ENCODE measurements around the gene MRPS18B.
"Not testable (repeated sequence)": the region's sequence is repeated elsewhere in the genome, so short reads cannot be mapped to it uniquely, and the experiment has no call there.

MRPS18B gene

GRCh38 chr6:30597315-30598144 lies 20.1 kb upstream of the MRPS18B start:
- not testable (repeated sequence) for H3K4me3 ChIP-seq; DNase-seq (ENCODE audit: low spot score)
- TF ChIP-seq, protein P1, sequence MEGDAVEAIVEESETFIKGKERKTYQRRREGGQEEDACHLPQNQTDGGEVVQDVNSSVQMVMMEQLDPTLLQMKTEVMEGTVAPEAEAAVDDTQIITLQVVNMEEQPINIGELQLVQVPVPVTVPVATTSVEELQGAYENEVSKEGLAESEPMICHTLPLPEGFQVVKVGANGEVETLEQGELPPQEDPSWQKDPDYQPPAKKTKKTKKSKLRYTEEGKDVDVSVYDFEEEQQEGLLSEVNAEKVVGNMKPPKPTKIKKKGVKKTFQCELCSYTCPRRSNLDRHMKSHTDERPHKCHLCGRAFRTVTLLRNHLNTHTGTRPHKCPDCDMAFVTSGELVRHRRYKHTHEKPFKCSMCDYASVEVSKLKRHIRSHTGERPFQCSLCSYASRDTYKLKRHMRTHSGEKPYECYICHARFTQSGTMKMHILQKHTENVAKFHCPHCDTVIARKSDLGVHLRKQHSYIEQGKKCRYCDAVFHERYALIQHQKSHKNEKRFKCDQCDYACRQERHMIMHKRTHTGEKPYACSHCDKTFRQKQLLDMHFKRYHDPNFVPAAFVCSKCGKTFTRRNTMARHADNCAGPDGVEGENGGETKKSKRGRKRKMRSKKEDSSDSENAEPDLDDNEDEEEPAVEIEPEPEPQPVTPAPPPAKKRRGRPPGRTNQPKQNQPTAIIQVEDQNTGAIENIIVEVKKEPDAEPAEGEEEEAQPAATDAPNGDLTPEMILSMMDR (IDR thresholded peaks at IDR 0.05) = peak; percentile 70
- peak overlapping the region in 1 of 2 donors; percentile 28 for H3K27ac ChIP-seq

DNA sequence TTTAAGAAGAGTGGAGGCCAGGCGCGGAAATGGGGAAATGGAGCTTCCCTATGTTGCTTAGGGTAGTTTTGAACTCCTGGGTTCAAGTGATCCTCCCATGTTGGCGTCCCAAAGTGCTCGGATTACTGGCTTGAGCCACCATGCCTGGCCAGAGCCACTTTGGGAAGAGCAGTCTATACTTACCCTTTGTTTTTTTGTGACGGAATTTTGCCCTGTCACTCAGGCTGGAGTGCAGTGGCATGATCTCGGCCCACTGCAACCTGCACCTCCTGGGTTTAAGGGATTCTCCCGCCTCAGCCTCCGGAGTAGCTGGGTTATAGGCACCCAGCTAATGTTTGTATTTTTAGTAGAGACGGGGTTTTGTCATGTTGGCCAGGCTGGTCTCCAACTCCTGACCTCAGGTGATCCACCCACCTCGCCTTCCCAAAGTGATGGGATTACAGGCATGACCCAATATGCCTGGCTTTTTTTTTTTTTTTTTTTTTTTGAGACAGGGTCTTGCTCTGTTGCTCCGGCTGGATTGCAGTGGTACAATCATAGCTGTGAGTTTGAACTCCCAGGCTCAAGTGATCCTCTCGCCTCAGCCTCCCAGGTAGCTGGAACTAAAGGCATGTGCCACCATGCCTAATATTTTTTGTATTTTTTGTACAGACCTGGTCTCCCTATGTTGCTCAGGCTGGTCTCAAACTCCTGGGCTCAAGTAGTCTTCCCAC lies 18.6 kb upstream of the MRPS18B start:
- TF ChIP-seq, protein P1 (IDR thresholded peaks at IDR 0.05) = no peak
- Histone ChIP-seq H3K4me3 (no peak overlapping the region), H3K27ac (no peak overlapping the region)
- DNase-seq (ENCODE audit: low spot score) = no peak

GRCh38 chr6:30599625-30600324 lies 17.9 kb upstream of the MRPS18B start:
- TF ChIP-seq, protein P1 (IDR thresholded peaks at IDR 0.05) = no peak
- Histone ChIP-seq H3K27ac (no peak overlapping the region), H3K4me3 (no peak overlapping the region)
- DNase-seq (ENCODE audit: low spot score) = no peak

DNA sequence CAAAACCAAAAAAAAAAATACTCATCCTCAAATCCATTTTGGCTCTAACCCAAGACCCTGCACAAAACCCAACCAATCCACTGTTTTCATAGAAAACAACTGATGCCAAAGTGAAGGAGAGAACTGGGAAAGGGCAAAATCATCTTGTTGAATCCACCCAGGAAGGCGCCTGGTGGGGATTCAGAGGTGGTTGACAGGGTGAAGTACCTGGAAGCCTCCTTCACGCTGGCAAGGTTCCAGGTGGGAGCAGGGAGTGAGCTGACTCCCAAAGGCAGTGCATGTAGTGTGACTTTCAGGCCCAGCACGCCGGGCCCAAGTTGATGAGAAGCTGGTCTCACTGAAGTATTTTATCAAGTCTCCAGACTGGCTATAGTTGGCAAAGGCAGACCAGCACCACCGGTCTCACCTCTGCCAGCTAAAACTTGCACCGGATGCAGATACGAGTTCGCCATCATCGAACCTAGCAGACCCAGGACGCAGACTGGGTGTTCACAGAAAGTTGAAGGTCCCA lies 17.1 kb upstream of the MRPS18B start:
- DNase-seq (ENCODE audit: low spot score) = no peak
- Histone ChIP-seq H3K27ac (no peak overlapping the region), H3K4me3 (no peak overlapping the region)
- TF ChIP-seq, protein P1 (IDR thresholded peaks at IDR 0.05) = no peak

- TF ChIP-seq, protein P1 (IDR thresholded peaks at IDR 0.05) = no peak
- Histone ChIP-seq H3K4me3 (no peak overlapping the region), H3K27ac (no peak overlapping the region)
- DNase-seq (ENCODE audit: low spot score) = no peak
Measured at GRCh38 chr6:30601436-30601814, 16.2 kb upstream of the MRPS18B start.

DNA sequence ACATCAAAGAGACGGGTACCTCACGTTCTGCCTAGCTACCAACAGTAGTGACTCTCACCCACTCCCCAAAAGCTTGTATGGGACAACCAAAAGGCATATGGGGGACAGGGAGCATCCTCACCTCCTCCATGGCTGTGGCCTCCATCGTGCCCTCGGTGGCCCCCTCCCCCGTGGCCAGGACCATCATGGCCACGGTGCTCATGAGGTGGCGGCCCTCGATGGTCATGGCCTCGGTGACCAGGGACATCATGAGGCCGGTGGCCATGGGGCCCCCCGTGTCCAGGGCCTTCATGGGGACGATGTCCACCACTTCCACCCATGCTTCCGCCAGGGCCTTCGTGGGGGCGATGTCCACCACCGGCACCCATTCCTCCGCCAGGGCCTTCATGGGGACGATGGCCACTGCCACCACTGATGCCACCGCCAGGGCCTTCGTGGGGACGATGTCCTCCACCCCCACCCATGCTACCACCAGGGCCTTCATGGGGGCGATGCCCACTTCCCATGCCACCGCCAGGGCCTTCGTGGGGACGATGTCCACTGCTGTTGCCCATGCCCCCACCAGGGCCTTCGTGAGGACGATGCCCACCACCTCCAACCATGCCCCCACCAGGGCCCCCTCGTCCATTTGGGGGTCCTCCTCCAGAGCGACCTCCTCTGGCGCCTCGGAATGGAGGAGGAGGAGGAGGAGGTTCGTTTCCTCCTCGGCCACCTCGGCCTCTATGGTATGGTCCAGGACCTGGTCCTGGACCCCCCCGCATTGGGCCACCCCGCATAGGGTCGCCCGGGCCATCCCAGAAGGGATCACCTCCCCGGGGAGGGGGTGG lies 15.6 kb upstream of the MRPS18B start:
- no peak for DNase-seq (ENCODE audit: low spot score)
- TF ChIP-seq, protein P1 (IDR thresholded peaks at IDR 0.05) = no peak
- no peak overlapping the region for H3K27ac ChIP-seq
- no peak overlapping the region for H3K4me3 ChIP-seq
